Mucosa of descending colon (tissue), 3 donors: ENCODE data around the gene ANXA2R. TPM values are rescaled to one million over a fixed set of nuclear protein-coding genes. Genes with fewer than 3 reads are reported as not detected.
A peak's percentile ranks its signal among the peaks of the same experiment; 100 is the strongest.

Experiments
- ATAC-seq: fragments of 200-7000 bp; cut with Tn5 transposase; one replicate; pipeline ENCODE4 v1.9.1; 2020; ENCODE audit warnings: mild to moderate bottlenecking, moderate library complexity
- DNase-seq, 3 donors: peaks; one replicate each; pipeline ENCODE4 v3.0.0-alpha.2; 2020
- H3K36me3 ChIP-seq: fragments of 200-600 bp; one replicate; pipeline ENCODE4 v1.8.0; 2021; ENCODE audit warnings: low read depth, mild to moderate bottlenecking
- H3K4me1 ChIP-seq: fragments of 200-600 bp; one replicate; pipeline ENCODE4 v1.8.0; 2021; ENCODE audit warnings: low read depth, mild to moderate bottlenecking
- H3K4me3 ChIP-seq: fragments of 200-600 bp; one replicate; pipeline ENCODE4 v1.8.0; 2021; ENCODE audit warnings: mild to moderate bottlenecking
- H3K9me3 ChIP-seq: fragments of 200-600 bp; one replicate; pipeline ENCODE4 v1.8.0; 2021; ENCODE audit warnings: mild to moderate bottlenecking
- CTCF ChIP-seq: fragments of 200-600 bp; IDR thresholded peaks from one replicate; pipeline ENCODE4 v1.8.0; 2022; ENCODE audit warnings: antibody characterized with exemption, mild to moderate bottlenecking
- intact Hi-C, 2 donors: fragments of 100-400 bp; cut with DNase I in 1 of 2; cut with micrococcal nuclease in 1 of 2; formaldehyde crosslinking; loops; one replicate each; pipeline versions ENCODE4 v1.11.0 to v1.11.1; 2022; cut with DNase I, micrococcal nuclease
- total RNA-seq, 3 donors: library from RNA; stranded (reverse); fragmentation: NEBNext Ultra II Directional in 2 of 3; extraction: Animal tissue kit (Norgen Biotek cat#: 25700) in 2 of 3; gene quantifications; one replicate each; pipeline versions ENCODE4 v1.2.1 to v1.2.4, GENCODE V29; 2021 to 2023
- donor health status: DM: no; HTN: no; CAD: no; lungs with moderate emphysema.
- donor health status: DM: no; HTN: no; CAD: no.
- donor health status: DM: no; HTN: yes; CAD: no.

Gene ANXA2R
- total RNA-seq, 3 donors from 2014 or later, result 1.3 to 2.3 (median 1.8) TPM

- DNase-seq (peak; percentile 74 to 87 (median 81)), ATAC-seq (peak; percentile 73)
- Histone ChIP-seq H3K9me3 (no peaks in the 10 kb centered on the region), H3K36me3 (no peaks in the 10 kb centered on the region), H3K4me3 (peak overlapping the region; percentile 17), H3K4me1 (peaks cover 6% of the 10 kb centered on the region)
- TF ChIP-seq CTCF, result no peak
- intact Hi-C loops, result no loop called here
These were observed 32.2 kb downstream of the ANXA2R start for GRCh38 chr5:43007911-43008362.

- no peak for TF ChIP-seq CTCF
These were observed 32.7 kb downstream of the ANXA2R start for GRCh38 chr5:43007246-43007910.

GRCh38 chr5:43006424-43007202 lies 33.5 kb downstream of the ANXA2R start:
- Histone ChIP-seq H3K4me3 (no peak overlapping the region), H3K36me3 (no peaks in the 10 kb centered on the region), H3K9me3 (no peaks in the 10 kb centered on the region), H3K4me1 (peaks cover 6% of the 10 kb centered on the region)
- no peak for TF ChIP-seq CTCF
- no peak for ATAC-seq
- no peak for DNase-seq
- intact Hi-C loops, result no loop called here

More at GRCh38 chr5:43007246-43007910, 32.7 kb downstream of the ANXA2R start:
- no peaks in the 10 kb centered on the region for H3K9me3 ChIP-seq
- intact Hi-C loops, result no loop called here
- DNase-seq (peak; percentile 85 to 90 (median 85)), ATAC-seq (peak; percentile 70)
- H3K4me1 ChIP-seq, result peaks cover 6% of the 10 kb centered on the region
- peak overlapping the region; percentile 17 for H3K4me3 ChIP-seq
- no peaks in the 10 kb centered on the region for H3K36me3 ChIP-seq

- DNase-seq (no peak), ATAC-seq (no peak)
- no peak for TF ChIP-seq CTCF
- intact Hi-C loops, result no loop called here
- no peaks in the 10 kb centered on the region for H3K9me3 ChIP-seq
- H3K4me3 ChIP-seq, result no peak overlapping the region
- H3K36me3 ChIP-seq, result no peaks in the 10 kb centered on the region
- peaks cover 4% of the 10 kb centered on the region for H3K4me1 ChIP-seq
These were observed 35.1 kb downstream of the ANXA2R start for GRCh38 chr5:43005031-43005430.

GRCh38 chr5:43001748-43002147 lies 38.4 kb downstream of the ANXA2R start:
- H3K4me3 ChIP-seq, result no peak overlapping the region
- DNase-seq (no peak), ATAC-seq (no peak)
- no peak for TF ChIP-seq CTCF
- H3K9me3 ChIP-seq, result no peaks in the 10 kb centered on the region
- H3K36me3 ChIP-seq, result no peaks in the 10 kb centered on the region
- intact Hi-C loops, result no loop called here
- no peaks in the 10 kb centered on the region for H3K4me1 ChIP-seq
